Activated T-helper 17 cell treated with anti-CD3 and anti-CD28 coated beads, Interleukin-2, amount 50 U/mL, for 72 hours (primary cell): ENCODE data around the gene DRG1. TPM values are rescaled to one million over a fixed set of nuclear protein-coding genes. Genes with fewer than 3 reads are reported as not detected.
A peak's percentile ranks its signal among the peaks of the same experiment; 100 is the strongest.
"Not testable (repeated sequence)": the region's sequence is repeated elsewhere in the genome, so short reads cannot be mapped to it uniquely, and the experiment has no call there.

Experiments used
- ATAC-seq: fragments of 150-1000 bp; cut with Tn5 transposase; replicated peaks from 2 replicates; pipeline ENCODE4 v1.10.0; 2021; ENCODE audit warnings: mild to moderate bottlenecking, moderate library complexity
- H3K27ac Mint-ChIP-seq: one replicate; pipeline ENCODE4 v1.8.0; 2022; ENCODE audit warnings: mixed read lengths
- H3K27me3 Mint-ChIP-seq: one replicate; pipeline ENCODE4 v1.8.0; 2022; ENCODE audit warnings: mixed read lengths
- H3K36me3 Mint-ChIP-seq: one replicate; pipeline ENCODE4 v1.8.0; 2022; ENCODE audit warnings: low read depth, mild to moderate bottlenecking, mixed read lengths
- H3K4me1 Mint-ChIP-seq: one replicate; pipeline ENCODE4 v1.8.0; 2022; ENCODE audit warnings: mixed read lengths
- H3K4me3 Mint-ChIP-seq: one replicate; pipeline ENCODE4 v1.8.0; 2022; ENCODE audit warnings: mild to moderate bottlenecking, mixed read lengths
- H3K9me3 Mint-ChIP-seq: one replicate; pipeline ENCODE4 v1.8.0; 2022; ENCODE audit warnings: mixed read lengths
- total RNA-seq, 2 donors: library from RNA; stranded (reverse); gene quantifications; one replicate each; pipeline ENCODE4 v1.2.3, GENCODE V29; 2022

Gene DRG1
- total RNA-seq, 2 donors from 2014 or later, result 97.4 to 99.4 TPM

DNA sequence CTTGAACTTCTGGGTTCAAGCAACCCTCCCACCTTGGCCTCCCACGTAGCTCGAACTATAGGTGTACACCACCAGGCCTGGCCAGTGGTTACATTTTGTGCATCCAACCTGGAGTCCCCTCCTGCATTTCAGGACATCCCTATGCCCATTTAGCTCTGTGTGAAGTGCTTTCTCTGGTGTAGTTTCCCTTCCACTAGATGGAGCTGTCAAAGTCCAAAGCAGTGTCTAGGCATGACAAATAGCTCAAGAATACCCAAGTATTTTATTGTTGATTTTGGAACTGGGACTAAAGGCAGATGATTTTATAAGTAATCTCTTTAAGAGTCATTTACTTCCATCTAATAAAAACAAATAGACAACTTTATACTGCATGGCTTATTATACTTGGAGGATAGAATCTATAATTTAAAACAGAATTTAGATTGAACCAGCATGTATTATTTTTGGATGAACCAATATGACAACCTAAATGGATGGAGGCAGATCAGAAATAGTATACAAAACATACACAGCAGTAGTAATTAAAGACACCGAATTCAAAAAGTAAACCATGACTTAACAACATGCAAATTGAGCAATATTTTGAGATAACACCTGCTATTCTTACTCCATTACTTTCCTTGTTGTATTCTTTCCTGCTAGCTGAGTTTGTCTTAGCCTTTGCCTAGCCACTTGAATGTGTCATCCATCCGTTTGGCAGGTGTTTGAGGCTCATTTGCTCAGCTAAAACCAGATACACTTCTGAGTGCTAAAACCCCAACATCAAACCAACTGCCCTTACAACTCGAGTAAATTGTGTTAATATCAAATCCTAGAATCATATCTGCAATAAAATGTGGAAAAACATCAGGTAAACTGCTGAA, 52.5 kb downstream of the DRG1 start:
- peak; percentile 68 for ATAC-seq
- no peaks in the 10 kb centered on the region for H3K4me1 Mint-ChIP-seq
- H3K4me3 Mint-ChIP-seq, result no peak overlapping the region
- no peaks in the 10 kb centered on the region for H3K27me3 Mint-ChIP-seq
- peaks cover 92% of the 10 kb centered on the region for H3K36me3 Mint-ChIP-seq
- H3K27ac Mint-ChIP-seq, result peak overlapping the region; percentile 18
- no peaks in the 10 kb centered on the region for H3K9me3 Mint-ChIP-seq

GRCh38 chr22:31461699-31462098, 62.3 kb downstream of the DRG1 start:
- Mint-ChIP-seq H3K36me3 (peaks cover 100% of the 10 kb centered on the region), H3K27ac (peak overlapping the region; percentile 17), H3K4me1 (peaks cover 4% of the 10 kb centered on the region), H3K27me3 (no peaks in the 10 kb centered on the region), H3K9me3 (no peaks in the 10 kb centered on the region), H3K4me3 (no peak overlapping the region)
- ATAC-seq, result no peak

GRCh38 chr22:31465307-31465706, 65.9 kb downstream of the DRG1 start:
- Mint-ChIP-seq H3K27ac (no peak overlapping the region), H3K27me3 (no peaks in the 10 kb centered on the region), H3K4me3 (no peak overlapping the region), H3K9me3 (no peaks in the 10 kb centered on the region), H3K36me3 (peaks cover 100% of the 10 kb centered on the region), H3K4me1 (peaks cover 4% of the 10 kb centered on the region)
- no peak for ATAC-seq

- H3K36me3 Mint-ChIP-seq, result peaks cover 100% of the 10 kb centered on the region
- peaks cover 10% of the 10 kb centered on the region for H3K4me1 Mint-ChIP-seq
- no peak overlapping the region for H3K4me3 Mint-ChIP-seq
- no peak for ATAC-seq
- no peaks in the 10 kb centered on the region for H3K27me3 Mint-ChIP-seq
- peak overlapping the region; percentile 36 for H3K27ac Mint-ChIP-seq
- H3K9me3 Mint-ChIP-seq, result no peaks in the 10 kb centered on the region
These were observed 75.3 kb downstream of the DRG1 start for GRCh38 chr22:31474743-31475142.

GRCh38 chr22:31475800-31476199, 76.4 kb downstream of the DRG1 start:
- Mint-ChIP-seq H3K27me3 (no peaks in the 10 kb centered on the region), H3K27ac (peak overlapping the region; percentile 29), H3K9me3 (no peaks in the 10 kb centered on the region), H3K36me3 (peaks cover 100% of the 10 kb centered on the region), H3K4me1 (peaks cover 10% of the 10 kb centered on the region), H3K4me3 (no peak overlapping the region)
- no peak for ATAC-seq

DNA sequence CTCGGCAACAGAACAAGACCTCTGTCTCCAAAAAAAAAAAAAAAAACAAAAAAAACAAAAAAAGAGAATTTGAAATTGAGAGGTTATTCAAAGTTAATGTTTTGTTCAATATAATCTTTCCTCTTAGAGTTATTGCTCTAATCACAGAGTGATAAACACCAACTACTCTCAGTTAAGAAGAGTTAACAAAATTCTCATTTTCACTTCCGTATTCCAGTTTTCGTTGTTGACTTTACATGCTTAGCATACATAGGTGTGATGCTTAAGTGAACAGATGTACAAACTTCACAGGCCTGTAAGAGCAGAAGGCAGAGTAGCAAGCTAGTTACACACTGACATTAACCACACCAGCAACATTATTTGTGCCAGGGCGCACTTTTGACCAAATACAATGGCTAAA, 77.9 kb downstream of the DRG1 start:
- H3K4me1 Mint-ChIP-seq, result peaks cover 10% of the 10 kb centered on the region
- no peak overlapping the region for H3K4me3 Mint-ChIP-seq
- peak overlapping the region; percentile 2 for H3K27ac Mint-ChIP-seq
- ATAC-seq, result no peak
- H3K27me3 Mint-ChIP-seq, result no peaks in the 10 kb centered on the region
- peaks cover 100% of the 10 kb centered on the region for H3K36me3 Mint-ChIP-seq
- H3K9me3 Mint-ChIP-seq, result no peaks in the 10 kb centered on the region

GRCh38 chr22:31481129-31481528, 81.7 kb downstream of the DRG1 start:
- H3K36me3 Mint-ChIP-seq, result peaks cover 100% of the 10 kb centered on the region
- no peaks in the 10 kb centered on the region for H3K27me3 Mint-ChIP-seq
- H3K4me1 Mint-ChIP-seq, result peaks cover 13% of the 10 kb centered on the region
- peak overlapping the region; percentile 17 for H3K27ac Mint-ChIP-seq
- no peak overlapping the region for H3K4me3 Mint-ChIP-seq
- no peak for ATAC-seq
- H3K9me3 Mint-ChIP-seq, result no peaks in the 10 kb centered on the region

DNA sequence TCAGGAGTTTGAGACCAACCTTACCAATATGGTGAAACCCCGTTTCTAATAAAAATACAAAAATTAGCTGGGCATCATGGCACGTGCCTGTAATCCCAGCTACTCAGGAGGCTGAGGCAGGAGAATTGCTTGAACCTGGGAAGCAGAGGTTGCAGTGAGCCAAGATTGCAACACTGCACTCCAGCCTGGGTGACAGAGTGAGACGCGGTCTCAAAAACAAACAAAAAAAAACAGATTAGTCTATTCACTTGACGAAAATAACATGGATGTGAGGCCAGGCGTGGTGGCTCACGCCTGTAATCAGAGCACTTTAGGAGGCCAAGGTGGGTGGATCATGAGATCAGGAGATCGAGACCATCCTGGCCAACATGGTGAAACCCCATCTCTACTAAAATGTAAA, 83.1 kb downstream of the DRG1 start:
- not testable (repeated sequence) for H3K27ac Mint-ChIP-seq, ATAC-seq
- peaks cover 99% of the 10 kb centered on the region for H3K36me3 Mint-ChIP-seq

More for the DNA sequence above, 83.1 kb downstream of the DRG1 start:
- H3K9me3 Mint-ChIP-seq, H3K27me3 Mint-ChIP-seq, H3K4me3 Mint-ChIP-seq: not testable (repeated sequence)
- H3K4me1 Mint-ChIP-seq, result peaks cover 12% of the 10 kb centered on the region

Other genes with a start within 250 kb of the DRG1 start
- gene RNF185, start 239.4 kb upstream of the DRG1 start, total RNA-seq, result 10 to 100 TPM; 19.3 to 24.6 TPM
- gene LIMK2, start 187.3 kb upstream of the DRG1 start, total RNA-seq, result 10 to 100 TPM; 59.5 to 61.4 TPM
- gene PIK3IP1, start 107.1 kb upstream of the DRG1 start, total RNA-seq, result 10 to 100 TPM; 11.0 to 24.1 TPM
- gene PATZ1, start 53.3 kb upstream of the DRG1 start, total RNA-seq, result 10 to 100 TPM; 16.9 to 28.3 TPM
- 10 to 100 TPM; 31.5 to 41.0 TPM for gene EIF4ENIF1, start 90.2 kb downstream of the DRG1 start, total RNA-seq
- 100 to 1,000 TPM; 125 to 349 TPM for gene SFI1, start 96.9 kb downstream of the DRG1 start, total RNA-seq